MM.1S (cell line): Measurements from ENCODE around the gene TEX101.
"Not testable (repeated sequence)": the region's sequence is repeated elsewhere in the genome, so short reads cannot be mapped to it uniquely, and the experiment has no call there.

Source experiments
- DNase-seq: peaks from one replicate; pipeline ENCODE4 v3.0.0-alpha.2; 2015
- H2AFZ ChIP-seq: fragments of 300-600 bp; sonication (generic); 2 replicates; pipeline ENCODE4 v1.6.0; 2016; ENCODE audit warnings: antibody characterized with exemption, low read length
- H3F3A ChIP-seq: fragments of 300-600 bp; sonication (generic); 2 replicates; pipeline ENCODE4 v1.6.1; 2016; ENCODE audit warnings: mild to moderate bottlenecking, antibody characterized with exemption, low read length, moderate library complexity, mixed read lengths; ENCODE audit not compliant: insufficient read depth
- H3K27ac ChIP-seq: fragments of 300-600 bp; sonication (generic); 2 replicates; pipeline ENCODE4 v1.5.1; 2016; ENCODE audit warnings: mild to moderate bottlenecking, low read length
- H3K27me3 ChIP-seq: fragments of 300-600 bp; sonication (generic); replicated peaks from 2 replicates; pipeline ENCODE4 v1.6.0; 2016; ENCODE audit warnings: low read length; ENCODE audit not compliant: insufficient read depth
- H3K36me3 ChIP-seq: fragments of 300-600 bp; sonication (generic); replicated peaks from 2 replicates; pipeline ENCODE4 v1.6.1; 2016; ENCODE audit warnings: mild to moderate bottlenecking, low read length, mixed read lengths; ENCODE audit not compliant: insufficient read depth
- H3K4me1 ChIP-seq: fragments of 300-600 bp; sonication (generic); 2 replicates; pipeline ENCODE4 v1.6.1; 2016; ENCODE audit warnings: low read length, mixed read lengths
- H3K4me2 ChIP-seq: fragments of 300-600 bp; sonication (generic); 2 replicates; pipeline ENCODE4 v1.6.0; 2016; ENCODE audit warnings: low read depth, low read length
- H3K4me3 ChIP-seq: fragments of 300-600 bp; sonication (generic); 2 replicates; pipeline ENCODE4 v1.5.1; 2016; ENCODE audit warnings: low read length, mixed read lengths
- H3K79me2 ChIP-seq: fragments of 300-600 bp; sonication (generic); 2 replicates; pipeline ENCODE4 v1.6.1; 2016; ENCODE audit warnings: mixed run types, low read length, mixed read lengths
- H3K9ac ChIP-seq: fragments of 300-600 bp; sonication (generic); 2 replicates; pipeline ENCODE4 v1.6.1; 2016; ENCODE audit warnings: low read length, mixed read lengths
- H3K9me2 ChIP-seq: fragments of 300-600 bp; sonication (generic); replicated peaks from 2 replicates; pipeline ENCODE4 v1.6.1; 2016; ENCODE audit warnings: mild to moderate bottlenecking, low read length, mixed read lengths; ENCODE audit not compliant: insufficient read depth
- H3K9me3 ChIP-seq: fragments of 300-600 bp; sonication (generic); replicated peaks from 2 replicates; pipeline ENCODE4 v1.6.1; 2016; ENCODE audit warnings: mild to moderate bottlenecking, low read length, mixed read lengths; ENCODE audit not compliant: insufficient read depth
- H4K20me1 ChIP-seq: fragments of 300-600 bp; sonication (generic); 2 replicates; pipeline ENCODE4 v1.6.1; 2016; ENCODE audit warnings: mild to moderate bottlenecking, low read length, moderate library complexity, mixed read lengths; ENCODE audit not compliant: insufficient read depth
- EZH2 ChIP-seq: fragments of 300-600 bp; sonication (generic); optimal IDR thresholded peaks from 2 replicates; pipeline ENCODE3; 2017; ENCODE audit warnings: low read depth, mild to moderate bottlenecking, antibody characterized with exemption, low read length, mixed read lengths
- EZH2phosphoT487 ChIP-seq: fragments of 300-600 bp; sonication (generic); IDR thresholded peaks from 2 replicates; pipeline ENCODE4 v1.6.1; 2018; ENCODE audit warnings: antibody characterized with exemption, low read length
- TF ChIP-seq, protein P1 (sequence below): fragments of 300-600 bp; sonication (generic); IDR thresholded peaks from 2 replicates; pipeline ENCODE4 v1.5.1; 2016; ENCODE audit warnings: antibody characterized with exemption, low read length, mixed read lengths

TEX101 gene

GRCh38 chr19:43439709-43440063, 25.0 kb downstream of the TEX101 start:
- Histone ChIP-seq H3K27ac (no peak overlapping the region), H3K9me2 (no peaks in the 10 kb centered on the region), H3F3A (no peaks in the 10 kb centered on the region), H3K36me3 (no peaks in the 10 kb centered on the region), H3K9ac (no peak overlapping the region), H3K4me1 (no peaks in the 10 kb centered on the region), H2AFZ (no peak overlapping the region), H3K9me3 (no peaks in the 10 kb centered on the region), H3K4me2 (no peak overlapping the region), H4K20me1 (no peaks in the 10 kb centered on the region), H3K79me2 (no peaks in the 10 kb centered on the region), H3K27me3 (peaks cover 5% of the 10 kb centered on the region; the same call in 1 of the 2 replicates), H3K4me3 (no peak overlapping the region)
- TF ChIP-seq EZH2, result no peak
- no peak for TF ChIP-seq EZH2phosphoT487
- TF ChIP-seq, protein P1, sequence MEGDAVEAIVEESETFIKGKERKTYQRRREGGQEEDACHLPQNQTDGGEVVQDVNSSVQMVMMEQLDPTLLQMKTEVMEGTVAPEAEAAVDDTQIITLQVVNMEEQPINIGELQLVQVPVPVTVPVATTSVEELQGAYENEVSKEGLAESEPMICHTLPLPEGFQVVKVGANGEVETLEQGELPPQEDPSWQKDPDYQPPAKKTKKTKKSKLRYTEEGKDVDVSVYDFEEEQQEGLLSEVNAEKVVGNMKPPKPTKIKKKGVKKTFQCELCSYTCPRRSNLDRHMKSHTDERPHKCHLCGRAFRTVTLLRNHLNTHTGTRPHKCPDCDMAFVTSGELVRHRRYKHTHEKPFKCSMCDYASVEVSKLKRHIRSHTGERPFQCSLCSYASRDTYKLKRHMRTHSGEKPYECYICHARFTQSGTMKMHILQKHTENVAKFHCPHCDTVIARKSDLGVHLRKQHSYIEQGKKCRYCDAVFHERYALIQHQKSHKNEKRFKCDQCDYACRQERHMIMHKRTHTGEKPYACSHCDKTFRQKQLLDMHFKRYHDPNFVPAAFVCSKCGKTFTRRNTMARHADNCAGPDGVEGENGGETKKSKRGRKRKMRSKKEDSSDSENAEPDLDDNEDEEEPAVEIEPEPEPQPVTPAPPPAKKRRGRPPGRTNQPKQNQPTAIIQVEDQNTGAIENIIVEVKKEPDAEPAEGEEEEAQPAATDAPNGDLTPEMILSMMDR, result no peak
- no peak for DNase-seq

DNA sequence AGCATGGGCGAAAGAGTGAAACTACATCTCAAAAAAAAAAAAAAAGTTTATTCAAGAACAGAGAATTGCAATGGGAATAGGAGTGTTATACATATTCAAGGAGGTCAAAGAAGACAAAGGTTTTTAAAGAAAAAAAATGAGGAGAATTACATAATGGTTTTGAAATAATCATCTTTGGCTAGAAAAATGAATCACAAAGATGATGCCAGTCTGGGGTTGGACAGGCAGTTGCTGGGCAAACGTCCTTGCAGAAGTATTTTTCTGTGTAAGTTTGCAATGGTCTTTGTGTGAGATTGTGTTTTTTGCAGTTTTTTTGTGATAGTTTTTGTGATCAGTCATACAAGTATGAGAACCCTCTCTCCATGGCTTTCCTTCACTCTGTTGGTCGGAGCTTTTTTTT, 27.0 kb downstream of the TEX101 start:
- Histone ChIP-seq H2AFZ (no peak overlapping the region), H3F3A (no peaks in the 10 kb centered on the region), H4K20me1 (no peaks in the 10 kb centered on the region), H3K27ac (no peak overlapping the region), H3K9me3 (no peaks in the 10 kb centered on the region), H3K4me3 (no peak overlapping the region), H3K9ac (no peak overlapping the region), H3K9me2 (no peaks in the 10 kb centered on the region), H3K27me3 (no peaks in the 10 kb centered on the region; the same call in 1 of the 2 replicates), H3K36me3 (no peaks in the 10 kb centered on the region), H3K4me1 (no peaks in the 10 kb centered on the region), H3K79me2 (no peaks in the 10 kb centered on the region), H3K4me2 (no peak overlapping the region)
- no peak for DNase-seq
- no peak for TF ChIP-seq EZH2phosphoT487
- no peak for TF ChIP-seq EZH2
- TF ChIP-seq, protein P1, result no peak

DNA sequence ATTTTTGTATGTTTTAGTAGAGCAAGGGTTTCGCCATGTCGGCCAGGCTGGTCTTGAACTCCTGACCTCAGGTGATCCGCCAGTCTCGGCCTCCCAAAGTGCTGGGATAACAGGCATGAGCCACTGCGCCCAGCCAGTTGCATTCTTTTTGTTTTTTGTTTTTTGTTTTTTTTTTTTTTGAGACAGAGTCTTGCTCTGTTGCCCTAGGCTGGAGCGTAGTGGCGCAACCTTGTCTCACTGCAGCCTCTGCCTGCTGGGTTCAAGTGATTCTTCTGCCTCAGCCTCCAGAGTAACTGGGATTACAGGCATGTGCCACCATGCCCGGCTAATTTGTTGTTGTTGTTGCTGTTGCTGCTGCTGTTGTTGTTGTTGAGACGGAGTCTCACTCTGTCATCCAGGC, 29.4 kb downstream of the TEX101 start:
- H3F3A ChIP-seq, H3K9me2 ChIP-seq, H3K4me3 ChIP-seq, H4K20me1 ChIP-seq, DNase-seq, H2AFZ ChIP-seq, H3K9me3 ChIP-seq, H3K4me1 ChIP-seq, H3K4me2 ChIP-seq, H3K79me2 ChIP-seq, H3K27me3 ChIP-seq, H3K9ac ChIP-seq, H3K36me3 ChIP-seq, H3K27ac ChIP-seq: not testable (repeated sequence)

DNA sequence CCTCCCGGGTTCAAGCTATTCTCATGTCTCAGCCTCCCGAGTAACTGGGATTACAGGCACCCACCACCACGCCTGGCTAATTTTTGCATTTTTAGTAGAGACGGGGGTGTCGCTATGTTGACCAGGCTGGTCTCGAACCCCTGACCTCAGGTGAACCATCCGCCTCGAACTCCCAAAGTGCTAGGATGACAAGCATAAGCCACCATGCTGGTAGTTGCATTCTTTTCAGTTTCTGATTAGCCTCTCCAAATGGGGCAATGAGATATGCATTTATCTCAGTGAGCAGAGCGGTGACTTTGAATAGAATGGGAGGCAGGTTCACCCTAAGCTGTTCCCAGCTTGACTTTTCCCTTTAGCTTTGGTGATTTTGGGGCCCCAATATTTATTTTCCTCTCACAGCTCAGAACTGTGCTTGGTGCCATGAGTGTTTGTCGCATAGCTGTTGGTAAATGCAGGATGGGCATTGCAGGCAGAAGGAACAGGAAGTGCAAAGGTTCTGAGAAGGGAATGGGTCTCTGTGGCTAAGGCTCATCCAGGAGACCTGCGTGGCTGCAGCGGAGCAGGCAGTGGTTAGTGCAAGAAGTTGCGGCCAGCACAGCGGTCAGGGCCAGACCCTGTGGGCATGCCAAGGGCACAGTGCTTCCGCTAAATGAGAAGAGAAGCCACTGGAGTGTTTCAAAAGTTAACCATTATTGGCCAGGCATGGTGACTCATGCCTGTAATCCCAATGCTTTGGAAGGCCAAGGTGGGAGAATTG, 30.0 kb downstream of the TEX101 start:
- Histone ChIP-seq H3K4me1 (no peaks in the 10 kb centered on the region), H3K79me2 (no peaks in the 10 kb centered on the region), H3K4me3 (no peak overlapping the region), H3K36me3 (no peaks in the 10 kb centered on the region), H3K9me2 (no peaks in the 10 kb centered on the region), H3F3A (no peaks in the 10 kb centered on the region), H3K27me3 (no peaks in the 10 kb centered on the region; the same call in 1 of the 2 replicates), H3K9me3 (no peaks in the 10 kb centered on the region), H3K4me2 (no peak overlapping the region), H3K27ac (no peak overlapping the region), H4K20me1 (no peaks in the 10 kb centered on the region), H2AFZ (no peak overlapping the region), H3K9ac (no peak overlapping the region)
- no peak for DNase-seq
- TF ChIP-seq EZH2phosphoT487 (no peak), EZH2 (no peak)
- TF ChIP-seq, protein P1, result no peak
